OCI-LY1 (cell line): ENCODE data around the gene SAP130.

Experiments
- H2AFZ ChIP-seq: fragments of 200-600 bp; sonication (generic), shearing (Covaris generic); 2 replicates; pipeline ENCODE4 v1.6.0; 2014; ENCODE audit warnings: antibody characterized with exemption, mild to moderate bottlenecking, low read length
- H3F3A ChIP-seq: fragments of 200-600 bp; sonication (generic), shearing (Covaris generic); 2 replicates; pipeline ENCODE4 v1.6.0; 2014; ENCODE audit warnings: mild to moderate bottlenecking, antibody characterized with exemption, low read length, moderate library complexity; ENCODE audit not compliant: insufficient read depth
- H3K27ac ChIP-seq: fragments of 200-600 bp; sonication (generic); 2 replicates; pipeline ENCODE4 v1.5.1; 2014; ENCODE audit warnings: low read length, mixed run types, mild to moderate bottlenecking, low read depth; ENCODE audit not compliant: poor library complexity, severe bottlenecking
- H3K27me3 ChIP-seq: fragments of 200-600 bp; sonication (generic); 2 replicates; pipeline ENCODE4 v1.6.0; 2014; ENCODE audit warnings: antibody characterized with exemption, mild to moderate bottlenecking, low read length, moderate library complexity; ENCODE audit not compliant: insufficient read depth
- H3K36me3 ChIP-seq: fragments of 200-600 bp; sonication (generic); 2 replicates; pipeline ENCODE4 v1.6.1; 2014; ENCODE audit warnings: mild to moderate bottlenecking, antibody characterized with exemption, low read length, moderate library complexity, mixed read lengths; ENCODE audit not compliant: insufficient read depth
- H3K4me1 ChIP-seq: fragments of 200-600 bp; sonication (generic); 2 replicates; pipeline ENCODE4 v1.5.1; 2014; ENCODE audit warnings: mild to moderate bottlenecking, low read length, moderate library complexity; ENCODE audit not compliant: insufficient read depth, severe bottlenecking
- H3K4me2 ChIP-seq: fragments of 200-600 bp; sonication (generic), shearing (Covaris generic); 2 replicates; pipeline ENCODE4 v1.6.1; 2014; ENCODE audit warnings: low read length
- H3K4me3 ChIP-seq: fragments of 200-600 bp; sonication (generic); 2 replicates; pipeline ENCODE4 v1.5.1; 2014; ENCODE audit warnings: low read length, low read depth, mild to moderate bottlenecking, mixed read lengths; ENCODE audit not compliant: poor library complexity, severe bottlenecking
- H3K79me2 ChIP-seq: fragments of 200-600 bp; shearing (Covaris generic); 2 replicates; pipeline ENCODE4 v1.6.1; 2016; ENCODE audit warnings: mixed run types, low read length, mixed read lengths; ENCODE audit not compliant: insufficient read depth
- H3K9ac ChIP-seq: fragments of 200-600 bp; sonication (generic), shearing (Covaris generic); 2 replicates; pipeline ENCODE4 v1.6.1; 2014; ENCODE audit warnings: mild to moderate bottlenecking, low read length, mixed read lengths
- H3K9me2 ChIP-seq: fragments of 200-600 bp; sonication (generic), shearing (Covaris generic); 2 replicates; pipeline ENCODE4 v1.6.1; 2014; ENCODE audit warnings: low read depth, mild to moderate bottlenecking, low read length, mixed read lengths
- H3K9me3 ChIP-seq: fragments of 200-600 bp; shearing (Covaris generic); 2 replicates; pipeline ENCODE4 v1.6.1; 2014; ENCODE audit warnings: low read length, mixed read lengths
- H4K20me1 ChIP-seq: fragments of 200-600 bp; sonication (generic), shearing (Covaris generic); 2 replicates; pipeline ENCODE4 v1.6.0; 2016; ENCODE audit warnings: mild to moderate bottlenecking, low read length; ENCODE audit not compliant: insufficient read depth
- EZH2 ChIP-seq: fragments of 200-600 bp; sonication (generic), shearing (Covaris generic); IDR thresholded peaks from 2 replicates; pipeline ENCODE4 v1.8.0; 2017; ENCODE audit warnings: borderline replicate concordance, mixed run types, mild to moderate bottlenecking, antibody characterized with exemption, low read length, moderate library complexity, mixed read lengths
- TF ChIP-seq, protein P1 (sequence below): fragments of 200-600 bp; sonication (generic), shearing (Covaris generic); IDR thresholded peaks from 2 replicates; pipeline ENCODE4 v1.5.1; 2017; ENCODE audit warnings: mild to moderate bottlenecking, antibody characterized with exemption, low read length, moderate library complexity, mixed read lengths

The SAP130 gene

GRCh38 chr2:127917916-127918315 lies 109.9 kb downstream of the SAP130 start:
- no peak overlapping the region for H2AFZ ChIP-seq

GRCh38 chr2:127913808-127914457 lies 113.9 kb downstream of the SAP130 start:
- H2AFZ ChIP-seq: no peak overlapping the region
- no peaks in the 10 kb centered on the region for H4K20me1 ChIP-seq
- no peak overlapping the region for H3K4me3 ChIP-seq
- no peaks in the 10 kb centered on the region for H3K4me1 ChIP-seq
- H3K9me2 ChIP-seq: no peaks in the 10 kb centered on the region
- no peak overlapping the region for H3K9ac ChIP-seq
- TF ChIP-seq EZH2: no peak
- TF ChIP-seq, protein P1, sequence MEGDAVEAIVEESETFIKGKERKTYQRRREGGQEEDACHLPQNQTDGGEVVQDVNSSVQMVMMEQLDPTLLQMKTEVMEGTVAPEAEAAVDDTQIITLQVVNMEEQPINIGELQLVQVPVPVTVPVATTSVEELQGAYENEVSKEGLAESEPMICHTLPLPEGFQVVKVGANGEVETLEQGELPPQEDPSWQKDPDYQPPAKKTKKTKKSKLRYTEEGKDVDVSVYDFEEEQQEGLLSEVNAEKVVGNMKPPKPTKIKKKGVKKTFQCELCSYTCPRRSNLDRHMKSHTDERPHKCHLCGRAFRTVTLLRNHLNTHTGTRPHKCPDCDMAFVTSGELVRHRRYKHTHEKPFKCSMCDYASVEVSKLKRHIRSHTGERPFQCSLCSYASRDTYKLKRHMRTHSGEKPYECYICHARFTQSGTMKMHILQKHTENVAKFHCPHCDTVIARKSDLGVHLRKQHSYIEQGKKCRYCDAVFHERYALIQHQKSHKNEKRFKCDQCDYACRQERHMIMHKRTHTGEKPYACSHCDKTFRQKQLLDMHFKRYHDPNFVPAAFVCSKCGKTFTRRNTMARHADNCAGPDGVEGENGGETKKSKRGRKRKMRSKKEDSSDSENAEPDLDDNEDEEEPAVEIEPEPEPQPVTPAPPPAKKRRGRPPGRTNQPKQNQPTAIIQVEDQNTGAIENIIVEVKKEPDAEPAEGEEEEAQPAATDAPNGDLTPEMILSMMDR: no peak
- H3K79me2 ChIP-seq: no peaks in the 10 kb centered on the region
- H3F3A ChIP-seq: no peaks in the 10 kb centered on the region
- no peaks in the 10 kb centered on the region for H3K36me3 ChIP-seq
- H3K9me3 ChIP-seq: 0 out of 2 replicates have a peak, but pooled peaks cover 3% of the 10 kb centered on the region
- no peaks in the 10 kb centered on the region; the same call in 1 of the 2 replicates for H3K27me3 ChIP-seq
- H3K4me2 ChIP-seq: no peak overlapping the region
- no peak overlapping the region for H3K27ac ChIP-seq

More at GRCh38 chr2:127917916-127918315, 109.9 kb downstream of the SAP130 start:
- Histone ChIP-seq H3F3A (no peaks in the 10 kb centered on the region), H3K9me3 (no peaks in the 10 kb centered on the region), H3K9me2 (no peaks in the 10 kb centered on the region), H3K4me2 (no peak overlapping the region), H3K36me3 (no peaks in the 10 kb centered on the region), H4K20me1 (no peaks in the 10 kb centered on the region), H3K4me3 (no peak overlapping the region), H3K27me3 (no peaks in the 10 kb centered on the region), H3K79me2 (no peaks in the 10 kb centered on the region), H3K27ac (no peak overlapping the region), H3K9ac (no peak overlapping the region), H3K4me1 (no peaks in the 10 kb centered on the region)
- TF ChIP-seq, protein P1: no peak
- no peak for TF ChIP-seq EZH2

- H3K9me3 ChIP-seq: 0 out of 2 replicates have a peak, but pooled peaks cover 3% of the 10 kb centered on the region
- H3K4me1 ChIP-seq: no peaks in the 10 kb centered on the region
- no peak overlapping the region for H3K4me3 ChIP-seq
- no peak overlapping the region for H3K4me2 ChIP-seq
- H4K20me1 ChIP-seq: no peaks in the 10 kb centered on the region
- no peaks in the 10 kb centered on the region for H3F3A ChIP-seq
- no peaks in the 10 kb centered on the region; the same call in 1 of the 2 replicates for H3K27me3 ChIP-seq
- H3K36me3 ChIP-seq: no peaks in the 10 kb centered on the region
- TF ChIP-seq, protein P1: no peak
- no peak for TF ChIP-seq EZH2
- no peak overlapping the region for H3K27ac ChIP-seq
- H3K79me2 ChIP-seq: no peaks in the 10 kb centered on the region
- no peak overlapping the region for H3K9ac ChIP-seq
- H2AFZ ChIP-seq: no peak overlapping the region
- no peaks in the 10 kb centered on the region for H3K9me2 ChIP-seq
Observed at GRCh38 chr2:127911737-127912136, 116.1 kb downstream of the SAP130 start.
